ENCODE results near the gene ADAMTS17. TPM values are rescaled to one million over a fixed set of nuclear protein-coding genes. Genes with fewer than 3 reads are reported as not detected.

Gene ADAMTS17
- total and polyA plus RNA-seq, 9 of the 15 experiments (the other 6 are each of a cell fraction or from before 2014, with no cell fraction given), result 0.01 to 0.14 (median 0.07) TPM; not detected in 6

DNA sequence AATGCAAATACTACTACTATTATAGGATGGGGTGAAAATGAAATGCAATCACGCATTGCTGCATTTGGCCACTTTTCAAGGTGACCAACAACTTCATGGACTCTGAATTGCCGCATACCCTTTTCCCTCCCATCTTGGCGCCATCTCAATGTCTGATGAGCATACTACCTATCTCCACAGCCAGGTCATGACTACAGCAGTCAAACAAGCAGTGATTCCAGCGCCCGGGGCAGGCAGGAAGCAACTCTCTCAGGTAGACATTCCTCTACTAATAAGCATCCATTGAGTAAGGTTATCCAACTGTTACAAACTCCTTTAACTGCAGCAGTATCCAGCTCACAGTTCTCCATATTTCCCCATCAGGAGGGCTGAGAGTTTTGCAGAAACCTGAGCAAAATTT lies 155.4 kb downstream of the ADAMTS17 start:
- 0% methylated on average over 5 of the region's 5 CpGs for WGBS (ENCODE audit: insufficient coverage, low coverage, missing lambda C conversion rate)
- ChIA-PET POLR2A (no interaction called here), CTCF (ENCODE audit: low intra/inter-chr PET ratio) (no interaction called here)
- Histone ChIP-seq H4K20me1 (replicated peaks; ENCODE audit: control insufficient read depth, insufficient read depth, low read length) (no peaks in the 10 kb centered on the region; the same call in 1 of the 2 replicates), H3K4me3 (no peak overlapping the region), H3K9me3 (replicated peaks; ENCODE audit: control insufficient read depth, insufficient read depth, low read depth, low read length) (no peaks in the 10 kb centered on the region), H3K9ac (ENCODE audit: insufficient read depth in 1 of 2, low read depth in 2 of 2, low read length in 2 of 2) (no peak overlapping the region), H3K36me3 (ENCODE audit: control insufficient read depth, insufficient read depth, low read length) (no peaks in the 10 kb centered on the region), H2AFZ (ENCODE audit: low read depth, low read length) (no peak overlapping the region), H3K79me2 (ENCODE audit: control insufficient read depth, insufficient read depth, low read length) (no peaks in the 10 kb centered on the region), H3K9me1 (ENCODE audit: control insufficient read depth, insufficient read depth, low read length) (peaks cover 3% of the 10 kb centered on the region), H3K27me3 (ENCODE audit: control insufficient read depth in 2 of 2, insufficient read depth in 2 of 2, low read length in 2 of 2) (peaks cover 0 to 59% of the 10 kb centered on the region in 2 experiments; a peak in 4 of 5 replicates), H3K4me2 (ENCODE audit: insufficient read depth, low read length) (no peak overlapping the region), H3K4me1 (replicated peaks in 1 of 2; ENCODE audit: control insufficient read depth in 2 of 2, insufficient read depth in 2 of 2, low read length in 2 of 2) (no peaks in the 10 kb centered on the region), H3K27ac (ENCODE audit: extremely low read depth, low read depth, low read length) (no peak overlapping the region)
- TF ChIP-seq ZBTB1 (CRISPR knock-in tag; IDR thresholded peaks at IDR 0.05; ENCODE audit: borderline replicate concordance, low read depth) (no peak), CCAR2 (IDR thresholded peaks at IDR 0.05; ENCODE audit: low read depth, low read length) (no peak)
- TF ChIP-seq, protein P1, sequence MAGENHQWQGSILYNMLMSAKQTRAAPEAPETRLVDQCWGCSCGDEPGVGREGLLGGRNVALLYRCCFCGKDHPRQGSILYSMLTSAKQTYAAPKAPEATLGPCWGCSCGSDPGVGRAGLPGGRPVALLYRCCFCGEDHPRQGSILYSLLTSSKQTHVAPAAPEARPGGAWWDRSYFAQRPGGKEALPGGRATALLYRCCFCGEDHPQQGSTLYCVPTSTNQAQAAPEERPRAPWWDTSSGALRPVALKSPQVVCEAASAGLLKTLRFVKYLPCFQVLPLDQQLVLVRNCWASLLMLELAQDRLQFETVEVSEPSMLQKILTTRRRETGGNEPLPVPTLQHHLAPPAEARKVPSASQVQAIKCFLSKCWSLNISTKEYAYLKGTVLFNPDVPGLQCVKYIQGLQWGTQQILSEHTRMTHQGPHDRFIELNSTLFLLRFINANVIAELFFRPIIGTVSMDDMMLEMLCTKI (IDR thresholded peaks at IDR 0.05; ENCODE audit: partially characterized antibody), result no peak
- no peak for DNase-seq (ENCODE audit: extremely low read depth in 1 of 4, low spot score in 3 of 4)
- in situ Hi-C loops (cut with MboI) (no loop called here), intact Hi-C loops (cut with micrococcal nuclease) (no loop called here)
- BruUV-seq (replicated peaks), result no TSS peak
- no peak for FAIRE-seq
- ATAC-seq, result no peak

DNA sequence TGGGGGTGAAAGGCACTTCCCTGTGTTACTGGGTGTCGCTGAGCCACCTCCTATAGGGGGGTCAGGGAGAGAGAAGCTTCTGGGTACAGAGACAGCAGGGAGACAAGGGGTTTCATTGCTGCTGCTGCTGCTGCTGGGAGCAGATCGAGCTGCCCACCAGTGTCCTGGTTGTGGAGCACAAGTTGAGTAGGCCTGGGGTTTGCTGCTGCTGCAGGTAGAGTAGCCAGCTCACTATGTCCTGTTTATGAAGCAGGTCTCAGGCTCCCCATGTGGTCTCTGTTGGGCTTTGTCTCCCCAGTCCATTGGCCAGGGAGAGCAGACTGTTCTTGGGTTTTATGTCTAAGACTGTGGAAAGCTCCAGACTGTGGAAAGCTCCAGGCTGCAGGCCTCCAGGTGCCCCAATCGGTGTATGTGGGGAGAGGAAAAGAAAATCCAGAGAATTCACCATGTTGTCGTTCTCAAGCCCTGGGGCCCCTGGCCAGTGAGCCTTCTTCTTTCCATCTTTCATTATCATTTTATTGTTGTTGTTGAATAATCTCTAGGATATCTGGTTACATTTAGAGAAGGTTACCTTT lies 157.8 kb downstream of the ADAMTS17 start:
- Histone ChIP-seq H3K27ac (ENCODE audit: extremely low read depth, low read depth, low read length) (no peak overlapping the region), H3K36me3 (ENCODE audit: control insufficient read depth, insufficient read depth, low read length) (no peaks in the 10 kb centered on the region), H3K9me3 (replicated peaks; ENCODE audit: control insufficient read depth, insufficient read depth, low read depth, low read length) (no peaks in the 10 kb centered on the region), H3K4me2 (ENCODE audit: insufficient read depth, low read length) (no peak overlapping the region), H3K4me3 (no peak overlapping the region), H3K9me1 (ENCODE audit: control insufficient read depth, insufficient read depth, low read length) (peaks cover 3% of the 10 kb centered on the region), H3K27me3 (ENCODE audit: control insufficient read depth in 2 of 2, insufficient read depth in 2 of 2, low read length in 2 of 2) (peaks cover 0 to 38% of the 10 kb centered on the region in 2 experiments; a peak in 4 of 5 replicates), H3K4me1 (replicated peaks in 1 of 2; ENCODE audit: control insufficient read depth in 2 of 2, insufficient read depth in 2 of 2, low read length in 2 of 2) (no peaks in the 10 kb centered on the region), H3K9ac (ENCODE audit: insufficient read depth in 1 of 2, low read depth in 2 of 2, low read length in 2 of 2) (no peak overlapping the region), H3K79me2 (ENCODE audit: control insufficient read depth, insufficient read depth, low read length) (no peaks in the 10 kb centered on the region), H4K20me1 (replicated peaks; ENCODE audit: control insufficient read depth, insufficient read depth, low read length) (no peaks in the 10 kb centered on the region), H2AFZ (ENCODE audit: low read depth, low read length) (no peak overlapping the region)
- WGBS (ENCODE audit: insufficient coverage, low coverage, missing lambda C conversion rate), result 0% methylated on average over 3 of the region's 4 CpGs
- no peak for ATAC-seq
- in situ Hi-C loops (cut with MboI) (no loop called here), intact Hi-C loops (cut with micrococcal nuclease) (no loop called here)
- CTCF ChIA-PET (ENCODE audit: low intra/inter-chr PET ratio), result no interaction called here
- no TSS peak for BruUV-seq (replicated peaks)
- FAIRE-seq, result no peak
- no peak for DNase-seq (ENCODE audit: extremely low read depth in 1 of 4, low spot score in 3 of 4)
- POLR2A ChIA-PET, result no interaction called here
- TF ChIP-seq FOXA1 (IDR thresholded peaks at IDR 0.05; ENCODE audit: borderline replicate concordance) (no peak), RB1 (IDR thresholded peaks at IDR 0.05; ENCODE audit: low read depth) (no peak), RBM25 (IDR thresholded peaks at IDR 0.05; ENCODE audit: low read depth, low read length, severe bottlenecking) (no peak), ZNF707 (CRISPR knock-in tag; conservative IDR thresholded peaks at IDR 0.05) (no peak), POLR2A (conservative IDR thresholded peaks at IDR 0.05) (no peak), ZFP30 (CRISPR knock-in tag; IDR thresholded peaks at IDR 0.05; ENCODE audit: borderline replicate concordance) (no peak), MAFF (IDR thresholded peaks at IDR 0.05; ENCODE audit: low read length) (no peak), POLR3G (IDR thresholded peaks at IDR 0.05; ENCODE audit: extremely low read depth, insufficient read length, insufficient replicate concordance) (no peak), POU5F1 (IDR thresholded peaks at IDR 0.05; ENCODE audit: borderline replicate concordance, low read depth, low read length, partially characterized antibody) (no peak)
- TF ChIP-seq, protein P2, sequence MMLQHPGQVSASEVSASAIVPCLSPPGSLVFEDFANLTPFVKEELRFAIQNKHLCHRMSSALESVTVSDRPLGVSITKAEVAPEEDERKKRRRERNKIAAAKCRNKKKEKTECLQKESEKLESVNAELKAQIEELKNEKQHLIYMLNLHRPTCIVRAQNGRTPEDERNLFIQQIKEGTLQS (IDR thresholded peaks at IDR 0.05), result no peak
- TF ChIP-seq, protein P2 (CRISPR knock-in tag; conservative IDR thresholded peaks at IDR 0.05), result no peak
- TF ChIP-seq, protein P3, sequence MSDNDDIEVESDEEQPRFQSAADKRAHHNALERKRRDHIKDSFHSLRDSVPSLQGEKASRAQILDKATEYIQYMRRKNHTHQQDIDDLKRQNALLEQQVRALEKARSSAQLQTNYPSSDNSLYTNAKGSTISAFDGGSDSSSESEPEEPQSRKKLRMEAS (CRISPR knock-in tag; IDR thresholded peaks at IDR 0.05), result no peak
